Measurements from ENCODE around the gene CD82.
"Not testable (repeated sequence)": the region's sequence is repeated elsewhere in the genome, so short reads cannot be mapped to it uniquely, and the experiment has no call there.

Gene CD82

DNA sequence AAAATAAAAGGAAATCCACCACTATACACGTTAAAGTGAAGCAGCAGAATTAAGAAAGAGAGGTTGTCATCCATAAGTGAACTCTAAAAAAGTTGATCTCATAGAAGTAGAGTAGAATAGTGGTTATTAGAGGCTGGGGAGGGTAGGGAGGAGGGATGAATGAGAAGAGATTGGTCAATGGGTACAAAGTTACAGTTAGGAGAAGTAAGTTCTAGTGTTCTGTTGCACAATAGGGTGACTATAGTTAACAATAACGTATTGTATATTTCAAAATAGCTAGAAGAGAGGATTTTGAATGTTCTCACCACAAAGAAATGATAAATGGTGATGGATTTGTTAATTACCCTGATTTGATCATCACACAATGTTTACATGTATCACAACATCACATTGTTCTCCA is 72.0 kb downstream of the CD82 start:
- DNase-seq (ENCODE audit: low spot score), result no peak
- Histone ChIP-seq H3K27ac (no peak overlapping the region), H3K4me3 (no peak overlapping the region)
- TF ChIP-seq, protein P1, sequence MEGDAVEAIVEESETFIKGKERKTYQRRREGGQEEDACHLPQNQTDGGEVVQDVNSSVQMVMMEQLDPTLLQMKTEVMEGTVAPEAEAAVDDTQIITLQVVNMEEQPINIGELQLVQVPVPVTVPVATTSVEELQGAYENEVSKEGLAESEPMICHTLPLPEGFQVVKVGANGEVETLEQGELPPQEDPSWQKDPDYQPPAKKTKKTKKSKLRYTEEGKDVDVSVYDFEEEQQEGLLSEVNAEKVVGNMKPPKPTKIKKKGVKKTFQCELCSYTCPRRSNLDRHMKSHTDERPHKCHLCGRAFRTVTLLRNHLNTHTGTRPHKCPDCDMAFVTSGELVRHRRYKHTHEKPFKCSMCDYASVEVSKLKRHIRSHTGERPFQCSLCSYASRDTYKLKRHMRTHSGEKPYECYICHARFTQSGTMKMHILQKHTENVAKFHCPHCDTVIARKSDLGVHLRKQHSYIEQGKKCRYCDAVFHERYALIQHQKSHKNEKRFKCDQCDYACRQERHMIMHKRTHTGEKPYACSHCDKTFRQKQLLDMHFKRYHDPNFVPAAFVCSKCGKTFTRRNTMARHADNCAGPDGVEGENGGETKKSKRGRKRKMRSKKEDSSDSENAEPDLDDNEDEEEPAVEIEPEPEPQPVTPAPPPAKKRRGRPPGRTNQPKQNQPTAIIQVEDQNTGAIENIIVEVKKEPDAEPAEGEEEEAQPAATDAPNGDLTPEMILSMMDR (IDR thresholded peaks at IDR 0.05), result no peak

DNA sequence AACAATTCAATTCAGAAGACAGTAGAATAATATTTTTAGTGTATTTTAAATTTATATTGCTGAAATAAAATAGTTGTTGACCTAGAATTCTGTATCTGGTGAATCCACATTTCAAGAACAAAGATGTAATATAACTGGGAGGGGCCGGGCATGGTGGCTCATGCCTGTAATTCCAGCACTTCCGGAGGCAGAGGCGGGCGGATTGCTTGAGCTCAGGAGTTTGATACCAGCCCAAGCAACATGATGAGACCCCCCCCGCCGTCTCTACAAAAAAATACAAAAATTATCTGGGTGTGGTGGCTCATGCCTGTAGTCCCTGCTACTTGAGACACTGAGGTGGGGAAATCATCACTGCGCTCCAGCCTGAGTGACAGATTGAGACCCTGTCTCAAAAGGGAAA is 72.6 kb downstream of the CD82 start:
- no peak for DNase-seq (ENCODE audit: low spot score)
- Histone ChIP-seq H3K27ac (no peak overlapping the region), H3K4me3 (no peak overlapping the region)
- TF ChIP-seq, protein P1 (IDR thresholded peaks at IDR 0.05), result no peak

DNA sequence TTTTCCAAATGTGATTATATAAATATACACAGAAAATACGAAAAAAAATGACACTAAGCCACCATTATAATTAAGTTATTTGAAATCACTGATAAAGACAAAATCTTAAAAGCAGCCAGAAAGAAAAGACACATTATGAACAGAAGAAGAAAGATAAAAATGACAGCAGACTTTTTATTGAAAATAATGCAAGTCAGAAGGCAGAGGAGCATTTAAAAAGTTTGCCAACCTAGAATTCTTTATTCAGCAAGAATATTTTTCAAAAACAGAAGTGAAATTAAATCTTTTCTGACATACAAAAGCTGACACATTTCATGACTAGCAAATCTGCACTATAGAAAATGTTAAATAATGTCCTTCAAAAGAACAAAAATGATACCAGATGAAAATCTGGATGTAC is 77.8 kb downstream of the CD82 start:
- TF ChIP-seq, protein P1 (IDR thresholded peaks at IDR 0.05), result no peak
- no peak for DNase-seq (ENCODE audit: low spot score)
- Histone ChIP-seq H3K4me3 (no peak overlapping the region), H3K27ac (no peak overlapping the region)

DNA sequence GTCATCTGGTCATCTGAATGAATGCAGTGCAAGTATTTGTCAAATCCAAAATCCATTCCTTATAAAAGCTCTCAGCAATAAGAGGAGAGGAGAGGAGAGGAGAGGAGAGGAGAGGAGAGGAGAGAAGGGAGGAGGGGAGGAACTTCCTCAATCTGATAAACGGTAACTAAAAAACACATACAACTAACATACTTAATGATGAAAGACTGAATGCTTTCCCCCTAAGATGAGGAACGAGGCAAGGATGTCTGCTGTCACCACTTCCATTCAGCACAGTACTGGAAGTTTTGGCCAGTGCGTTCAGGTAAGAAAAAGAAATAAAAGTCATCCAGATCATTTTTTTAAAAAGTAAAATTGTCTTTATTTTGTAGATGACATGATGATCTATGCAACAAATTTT is 80.4 kb downstream of the CD82 start:
- TF ChIP-seq, protein P1 (IDR thresholded peaks at IDR 0.05), result no peak
- DNase-seq (ENCODE audit: low spot score), result no peak
- H3K4me3 ChIP-seq, result no peak overlapping the region

DNA sequence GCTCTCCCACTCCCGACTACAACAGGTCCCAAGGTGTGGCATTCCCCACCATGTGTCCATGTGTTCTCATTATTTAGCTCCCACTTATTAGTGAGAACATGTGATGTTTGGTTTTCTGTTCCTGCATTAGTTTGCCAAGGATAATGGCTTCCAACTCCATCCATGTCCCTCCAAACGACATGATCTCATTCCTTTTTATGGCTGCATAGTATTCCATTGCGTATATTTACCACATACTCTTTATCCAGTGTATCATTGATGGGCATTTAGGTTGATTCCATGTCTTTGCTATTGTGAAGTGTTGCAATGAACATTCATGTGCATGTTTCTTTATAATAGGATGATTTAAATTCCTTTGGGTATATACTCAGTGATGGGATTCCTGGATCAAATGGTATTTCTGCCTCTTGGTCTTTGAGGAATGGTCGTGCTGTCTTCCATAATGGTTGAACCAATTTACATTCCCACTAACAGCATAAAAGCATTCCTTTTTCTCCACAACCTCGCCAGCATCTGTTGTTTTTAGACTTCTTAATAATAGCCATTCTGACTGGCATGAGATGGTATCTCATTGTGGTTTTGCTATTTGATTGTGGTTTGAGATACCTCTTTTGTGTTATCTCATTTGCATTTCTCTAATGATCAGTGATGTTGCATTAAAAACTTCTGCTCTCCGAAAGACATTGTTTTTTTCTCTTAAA is 81.9 kb downstream of the CD82 start:
- not testable (repeated sequence) for H3K4me3 ChIP-seq; DNase-seq (ENCODE audit: low spot score); H3K27ac ChIP-seq

More for the DNA sequence above, 80.4 kb downstream of the CD82 start:
- no peak overlapping the region for H3K27ac ChIP-seq

DNA sequence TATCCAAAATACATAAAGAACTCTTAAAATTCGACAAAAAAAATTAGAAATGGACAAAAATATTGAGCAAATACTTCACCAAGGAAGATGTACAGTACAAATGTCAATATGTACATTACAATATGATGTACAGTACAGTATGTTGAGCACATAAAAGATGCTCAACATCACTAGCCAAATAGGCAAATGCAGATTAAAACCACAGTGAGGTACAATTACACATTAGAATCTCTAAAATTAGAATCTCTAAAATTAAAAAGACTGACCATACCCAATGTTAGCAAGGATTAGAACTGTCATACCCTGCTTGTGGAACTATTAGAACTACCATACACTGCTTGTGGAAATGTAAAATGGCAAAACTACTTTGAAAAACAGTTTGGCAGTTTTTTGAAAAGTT is 82.6 kb downstream of the CD82 start:
- TF ChIP-seq, protein P1 (IDR thresholded peaks at IDR 0.05), result no peak
- Histone ChIP-seq H3K27ac (no peak overlapping the region), H3K4me3 (no peak overlapping the region)
- DNase-seq (ENCODE audit: low spot score), result no peak

DNA sequence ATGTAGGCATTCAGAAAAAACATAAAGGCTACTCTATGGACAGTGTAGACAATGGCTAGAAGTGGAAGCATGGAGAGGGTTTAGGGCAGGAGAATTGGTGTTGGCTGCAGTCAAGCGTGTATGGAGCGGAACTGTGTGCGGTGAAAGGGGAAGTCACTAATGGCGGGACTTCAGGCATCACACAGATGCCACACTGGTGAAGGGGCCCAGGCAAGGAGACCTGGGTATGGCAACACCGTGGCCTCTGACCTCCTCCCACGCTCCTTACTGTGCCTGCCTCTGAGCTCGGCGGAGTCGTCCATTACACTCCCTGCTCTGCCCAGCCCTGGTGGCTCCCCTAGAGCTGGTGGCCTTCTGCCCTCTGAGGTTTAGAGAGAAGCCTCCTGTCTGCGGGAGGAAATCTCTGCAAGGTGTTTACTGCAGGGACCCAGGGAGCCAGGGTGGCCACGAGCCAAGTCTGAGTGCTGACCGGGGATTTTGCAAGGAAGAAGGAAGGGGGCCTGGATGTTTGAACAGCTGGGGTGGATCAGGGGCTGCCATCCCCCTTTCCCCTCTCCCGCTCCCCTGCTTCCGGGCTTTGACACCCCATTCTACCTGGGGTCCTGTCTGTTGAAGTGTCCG is 86.2 kb downstream of the CD82 start:
- no peak overlapping the region for H3K4me3 ChIP-seq
- no peak for DNase-seq (ENCODE audit: low spot score)
- TF ChIP-seq, protein P1 (IDR thresholded peaks at IDR 0.05), result no peak
- no peak overlapping the region for H3K27ac ChIP-seq

Measured in coronary artery (tissue), 2 donors.